Left ventricle myocardium inferior (tissue), 1 donor: ENCODE measurements around the gene DOK6. TPM values are rescaled to one million over a fixed set of nuclear protein-coding genes. Genes with fewer than 3 reads are reported as not detected.
"Not testable (repeated sequence)": the region's sequence is repeated elsewhere in the genome, so short reads cannot be mapped to it uniquely, and the experiment has no call there.

ENCODE experiments used
- DNase-seq: peaks from one replicate; pipeline ENCODE4 v3.0.0-alpha.2; 2020
- H3K27ac ChIP-seq: fragments of 200-600 bp; replicated peaks from 2 replicates; pipeline ENCODE4 v1.8.0; 2021
- H3K27me3 ChIP-seq: fragments of 200-600 bp; 2 replicates; pipeline ENCODE4 v1.8.0; 2021; ENCODE audit warnings: low read depth
- H3K36me3 ChIP-seq: fragments of 200-600 bp; 2 replicates; pipeline ENCODE4 v1.8.0; 2021
- H3K4me1 ChIP-seq: fragments of 200-600 bp; 2 replicates; pipeline ENCODE4 v1.8.0; 2021
- H3K4me3 ChIP-seq: fragments of 200-600 bp; 2 replicates; pipeline ENCODE4 v1.8.0; 2021; ENCODE audit warnings: mild to moderate bottlenecking, moderate library complexity
- H3K9me3 ChIP-seq: fragments of 200-600 bp; replicated peaks from 2 replicates; pipeline ENCODE4 v1.8.0; 2021
- CTCF ChIP-seq: fragments of 200-600 bp; IDR thresholded peaks from 2 replicates; pipeline ENCODE4 v1.8.0; 2021; ENCODE audit warnings: antibody characterized with exemption, mild to moderate bottlenecking, borderline replicate concordance
- intact Hi-C: fragments of 100-400 bp; cut with micrococcal nuclease; formaldehyde crosslinking; loops from one replicate; pipeline ENCODE4 v1.11.0; 2022
- total RNA-seq: library from RNA; stranded (reverse); fragmentation: NEBNext Ultra II Directional; extraction: Animal tissue kit (Norgen Biotek cat#: 25700); gene quantifications from one replicate; pipeline ENCODE4 v1.2.1, GENCODE V29; 2021
- donor health status: DM: no; HTN: yes; CAD: no; lungs with severe emphysema.

DOK6 gene
- total RNA-seq, 1 donor from 2014 or later = 0.96 TPM

- no peak for TF ChIP-seq CTCF
- intact Hi-C loops = no loop called here
- Histone ChIP-seq H3K27ac (no peak overlapping the region), H3K27me3 (no peaks in the 10 kb centered on the region), H3K4me3 (no peak overlapping the region), H3K9me3 (no peaks in the 10 kb centered on the region), H3K36me3 (no peaks in the 10 kb centered on the region), H3K4me1 (peaks cover 8% of the 10 kb centered on the region)
- DNase-seq = no peak
These were observed 444.0 kb downstream of the DOK6 start for GRCh38 chr18:69844656-69845055.

- Histone ChIP-seq H3K9me3 (no peaks in the 10 kb centered on the region), H3K27me3 (no peaks in the 10 kb centered on the region), H3K4me1 (peaks cover 8% of the 10 kb centered on the region), H3K36me3 (no peaks in the 10 kb centered on the region), H3K4me3 (peak overlapping the region; percentile 11), H3K27ac (no peak overlapping the region)
- intact Hi-C loops = no loop called here
- no peak for DNase-seq
- TF ChIP-seq CTCF = no peak
These were observed 445.2 kb downstream of the DOK6 start for GRCh38 chr18:69845593-69846506.

- intact Hi-C loops = no loop called here
- no peak for DNase-seq
- no peak for TF ChIP-seq CTCF
- Histone ChIP-seq H3K4me3 (no peak overlapping the region), H3K9me3 (no peaks in the 10 kb centered on the region), H3K4me1 (no peaks in the 10 kb centered on the region), H3K36me3 (no peaks in the 10 kb centered on the region), H3K27me3 (no peaks in the 10 kb centered on the region), H3K27ac (no peak overlapping the region)
These were observed 452.4 kb downstream of the DOK6 start for GRCh38 chr18:69853051-69853450.

GRCh38 chr18:69854455-69854854 is 453.8 kb downstream of the DOK6 start:
- TF ChIP-seq CTCF = no peak
- H3K4me1 ChIP-seq = no peaks in the 10 kb centered on the region
- no peaks in the 10 kb centered on the region for H3K9me3 ChIP-seq
- intact Hi-C loops = no loop called here
- no peaks in the 10 kb centered on the region for H3K27me3 ChIP-seq
- no peaks in the 10 kb centered on the region for H3K36me3 ChIP-seq
- no peak for DNase-seq
- no peak overlapping the region for H3K27ac ChIP-seq
- H3K4me3 ChIP-seq = no peak overlapping the region

GRCh38 chr18:69858897-69859296 is 458.2 kb downstream of the DOK6 start:
- Histone ChIP-seq H3K36me3 (no peaks in the 10 kb centered on the region), H3K9me3 (no peaks in the 10 kb centered on the region), H3K4me1 (no peaks in the 10 kb centered on the region), H3K27ac (no peak overlapping the region), H3K4me3 (no peak overlapping the region), H3K27me3 (no peaks in the 10 kb centered on the region)
- intact Hi-C loops = no loop called here
- DNase-seq = no peak
- TF ChIP-seq CTCF = no peak

- H3K27ac ChIP-seq, H3K27me3 ChIP-seq, H3K9me3 ChIP-seq, H3K36me3 ChIP-seq, H3K4me3 ChIP-seq, H3K4me1 ChIP-seq, intact Hi-C loops, DNase-seq: not testable (repeated sequence)
These were observed 464.1 kb downstream of the DOK6 start for GRCh38 chr18:69864802-69865201.
